HG03457 (cell line): ENCODE data around the gene PGS1.

Experiments
- ATAC-seq: cut with Tn5 transposase; IDR thresholded peaks from one replicate; pipeline ENCODE4 v1.9.1; 2021; ENCODE audit warnings: moderate number of reproducible peaks; ENCODE audit not compliant: unreplicated experiment

Gene PGS1

GRCh38 chr17:78364436-78365281, 13.8 kb upstream of the PGS1 start:
- no peak for ATAC-seq

- no peak for ATAC-seq
Measured at GRCh38 chr17:78365561-78366108, 12.8 kb upstream of the PGS1 start.

GRCh38 chr17:78366109-78366848, 12.2 kb upstream of the PGS1 start:
- ATAC-seq = no peak

GRCh38 chr17:78367193-78367592, 11.3 kb upstream of the PGS1 start:
- ATAC-seq = no peak

GRCh38 chr17:78368348-78368747, 10.1 kb upstream of the PGS1 start:
- ATAC-seq = no peak

- ATAC-seq = no peak
Measured at GRCh38 chr17:78368854-78369495, 9.5 kb upstream of the PGS1 start.

- no peak for ATAC-seq
Measured at GRCh38 chr17:78369791-78370381, 8.6 kb upstream of the PGS1 start.

- ATAC-seq = no peak
Measured at GRCh38 chr17:78371056-78371455, 7.4 kb upstream of the PGS1 start.

GRCh38 chr17:78372841-78373240, 5.6 kb upstream of the PGS1 start:
- ATAC-seq = no peak

- no peak for ATAC-seq
Measured at GRCh38 chr17:78374189-78374588, 4.3 kb upstream of the PGS1 start.

GRCh38 chr17:78374631-78375274, 3.7 kb upstream of the PGS1 start:
- no peak for ATAC-seq

- ATAC-seq = no peak
Measured at GRCh38 chr17:78375401-78376151, 2.9 kb upstream of the PGS1 start.

GRCh38 chr17:78376161-78376560, 2.3 kb upstream of the PGS1 start:
- ATAC-seq = no peak

GRCh38 chr17:78377858-78378224, 608 bp upstream of the PGS1 start:
- ATAC-seq = no peak

- no peak for ATAC-seq
Measured at GRCh38 chr17:78379131-78379491, 662 bp downstream of the PGS1 start.

GRCh38 chr17:78380370-78380769, 1.9 kb downstream of the PGS1 start:
- no peak for ATAC-seq

GRCh38 chr17:78381601-78382232, 3.3 kb downstream of the PGS1 start:
- no peak for ATAC-seq

GRCh38 chr17:78383725-78384471, 5.4 kb downstream of the PGS1 start:
- ATAC-seq = no peak
